Stimulated activated CD8-positive, alpha-beta memory T cell treated with anti-CD3 and anti-CD28 coated beads, Interleukin-15, amount 100 ng/mL, for 24 hours (primary cell): ENCODE results near the gene FXR2.
"Not testable (repeated sequence)": the region's sequence is repeated elsewhere in the genome, so short reads cannot be mapped to it uniquely, and the experiment has no call there.

Experiments used
- DNase-seq: peaks from one replicate; pipeline ENCODE4 v3.0.0-alpha.2; 2020; ENCODE audit warnings: low read depth

The FXR2 gene

GRCh38 chr17:7614425-7615264 lies at the start of gene FXR2:
Gene FXR2, minus strand, starts transcription at chr17:7614897. Its CDS starts 365 bp downstream, at chr17:7614532.
- DNase-seq, result peak; percentile 93

GRCh38 chr17:7656958-7657609 lies 42.4 kb upstream of the FXR2 start:
- DNase-seq, result no peak

GRCh38 chr17:7655541-7655840 lies 40.8 kb upstream of the FXR2 start:
- DNase-seq, result no peak

- no peak for DNase-seq
Measured at GRCh38 chr17:7654832-7655540, 40.3 kb upstream of the FXR2 start.

GRCh38 chr17:7652388-7653356 lies 38.0 kb upstream of the FXR2 start:
- no peak for DNase-seq

GRCh38 chr17:7651665-7652387 lies 37.1 kb upstream of the FXR2 start:
- no peak for DNase-seq

GRCh38 chr17:7651097-7651664 lies 36.5 kb upstream of the FXR2 start:
- DNase-seq, result no peak

- peak; percentile 26 for DNase-seq
Measured at GRCh38 chr17:7650509-7651096, 35.9 kb upstream of the FXR2 start, which contains the start of gene ATP1B2. Gene ATP1B2, plus strand, starts transcription at chr17:7650926. Its CDS starts 593 bp downstream, at chr17:7651519.

- no peak for DNase-seq
Measured at GRCh38 chr17:7647018-7647417, 32.3 kb upstream of the FXR2 start.

- no peak for DNase-seq
Measured at GRCh38 chr17:7646457-7646856, 31.8 kb upstream of the FXR2 start.

GRCh38 chr17:7644775-7645174 lies 30.1 kb upstream of the FXR2 start:
- DNase-seq, result no peak

- not testable (repeated sequence) for DNase-seq
Measured at GRCh38 chr17:7641635-7642034, 26.9 kb upstream of the FXR2 start.

GRCh38 chr17:7640783-7641182 lies 26.1 kb upstream of the FXR2 start:
- no peak for DNase-seq

- no peak for DNase-seq
Measured at GRCh38 chr17:7636163-7636562, 21.5 kb upstream of the FXR2 start.

- no peak for DNase-seq
Measured at GRCh38 chr17:7634384-7634783, 19.7 kb upstream of the FXR2 start.

- no peak for DNase-seq
Measured at GRCh38 chr17:7633093-7633492, 18.4 kb upstream of the FXR2 start.

GRCh38 chr17:7632492-7632894 lies 17.8 kb upstream of the FXR2 start:
- DNase-seq, result no peak

- no peak for DNase-seq
Measured at GRCh38 chr17:7631398-7632380, 17.0 kb upstream of the FXR2 start.

- DNase-seq, result no peak
Measured at GRCh38 chr17:7629939-7630571, 15.4 kb upstream of the FXR2 start, which contains the start of gene SHBG. Gene SHBG, plus strand, starts transcription at chr17:7630135. Its CDS starts 38 bp downstream, at chr17:7630173.
